Activated CD4-positive, alpha-beta T cell treated with anti-CD3 and anti-CD28 coated beads, Interleukin-10, Interleukin-2, amounts not matched to agents 100 ng/mL and 50 ng/mL, durations not matched to agents 16 hours and 8 hours (primary cell): ENCODE data around the gene RNF150.
"Not testable (repeated sequence)": the region's sequence is repeated elsewhere in the genome, so short reads cannot be mapped to it uniquely, and the experiment has no call there.

Source experiments
- DNase-seq: peaks from one replicate; pipeline ENCODE4 v3.0.0-alpha.2; 2020

Gene RNF150

GRCh38 chr4:141074098-141074878 is 59.0 kb downstream of the RNF150 start:
- no peak for DNase-seq

GRCh38 chr4:141066690-141067089 is 66.6 kb downstream of the RNF150 start:
- no peak for DNase-seq

GRCh38 chr4:141065872-141066271 is 67.4 kb downstream of the RNF150 start:
- DNase-seq: no peak

GRCh38 chr4:141062651-141063050 is 70.6 kb downstream of the RNF150 start:
- DNase-seq: no peak

- no peak for DNase-seq
Measured at GRCh38 chr4:141058591-141059512, 74.4 kb downstream of the RNF150 start.

- DNase-seq: no peak
Measured at GRCh38 chr4:141057582-141057981, 75.7 kb downstream of the RNF150 start.

GRCh38 chr4:141056473-141056872 is 76.8 kb downstream of the RNF150 start:
- no peak for DNase-seq

GRCh38 chr4:141054446-141054845 is 78.8 kb downstream of the RNF150 start:
- no peak for DNase-seq

GRCh38 chr4:141050999-141051398 is 82.3 kb downstream of the RNF150 start:
- not testable (repeated sequence) for DNase-seq

GRCh38 chr4:141047228-141047884 is 85.9 kb downstream of the RNF150 start:
- no peak for DNase-seq

GRCh38 chr4:141046255-141046654 is 87.0 kb downstream of the RNF150 start:
- peak; percentile 2 for DNase-seq

- DNase-seq: no peak
Measured at GRCh38 chr4:141045848-141046247, 87.4 kb downstream of the RNF150 start.

- no peak for DNase-seq
Measured at GRCh38 chr4:141041021-141041476, 92.2 kb downstream of the RNF150 start.

- no peak for DNase-seq
Measured at GRCh38 chr4:141039156-141039555, 94.1 kb downstream of the RNF150 start.

- DNase-seq: no peak
Measured at GRCh38 chr4:141038428-141038827, 94.8 kb downstream of the RNF150 start.

- DNase-seq: no peak
Measured at GRCh38 chr4:141037446-141037845, 95.8 kb downstream of the RNF150 start.

GRCh38 chr4:141036786-141037185 is 96.5 kb downstream of the RNF150 start:
- DNase-seq: no peak

- no peak for DNase-seq
Measured at GRCh38 chr4:141035920-141036319, 97.3 kb downstream of the RNF150 start.

GRCh38 chr4:141028024-141028529 is 105.2 kb downstream of the RNF150 start:
- DNase-seq: no peak

GRCh38 chr4:141027421-141027820 is 105.8 kb downstream of the RNF150 start:
- DNase-seq: no peak

GRCh38 chr4:141026900-141027299 is 106.4 kb downstream of the RNF150 start:
- no peak for DNase-seq

GRCh38 chr4:141023051-141023450 is 110.2 kb downstream of the RNF150 start:
- no peak for DNase-seq

- DNase-seq: no peak
Measured at GRCh38 chr4:141022111-141022695, 111.1 kb downstream of the RNF150 start.
